ENCODE results near the gene KLK2.

DNA sequence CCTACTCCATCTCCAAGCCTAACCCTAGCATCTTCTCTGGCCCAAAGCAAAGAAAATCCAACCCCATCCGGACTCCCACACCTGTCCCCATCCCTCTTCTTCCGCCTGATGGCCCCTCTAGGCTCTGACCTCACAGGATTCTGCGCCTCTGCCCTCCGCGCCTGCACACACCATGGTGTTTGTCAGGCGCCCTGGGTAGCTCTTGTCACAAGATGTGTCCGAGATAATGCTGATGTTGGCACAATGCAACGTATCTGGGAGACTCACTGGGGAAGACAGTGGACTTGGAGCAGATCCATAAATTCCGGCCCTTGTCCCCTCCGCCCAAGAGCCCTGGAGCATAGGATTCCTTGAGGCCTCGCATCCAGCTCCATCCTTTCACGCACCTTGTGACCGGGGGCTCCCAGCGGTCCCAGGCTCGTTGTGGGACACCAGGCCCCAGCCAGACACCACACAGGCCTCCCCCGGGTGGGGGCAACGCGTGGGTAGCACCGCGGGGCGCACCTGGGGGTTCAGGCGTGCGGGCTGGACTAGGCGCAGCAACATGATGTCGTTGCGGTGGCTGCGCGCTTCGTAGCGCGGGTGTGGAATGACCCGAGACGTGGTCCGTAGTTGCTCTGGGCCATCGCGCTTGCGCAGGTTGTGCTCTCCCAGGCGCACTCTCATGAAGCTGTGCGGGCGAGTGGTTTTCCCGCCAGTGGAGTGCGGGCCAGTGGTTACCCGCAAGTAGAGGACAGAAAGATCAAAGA lies 46.6 kb upstream of the KLK2 start:
- TF ChIP-seq, protein P1, sequence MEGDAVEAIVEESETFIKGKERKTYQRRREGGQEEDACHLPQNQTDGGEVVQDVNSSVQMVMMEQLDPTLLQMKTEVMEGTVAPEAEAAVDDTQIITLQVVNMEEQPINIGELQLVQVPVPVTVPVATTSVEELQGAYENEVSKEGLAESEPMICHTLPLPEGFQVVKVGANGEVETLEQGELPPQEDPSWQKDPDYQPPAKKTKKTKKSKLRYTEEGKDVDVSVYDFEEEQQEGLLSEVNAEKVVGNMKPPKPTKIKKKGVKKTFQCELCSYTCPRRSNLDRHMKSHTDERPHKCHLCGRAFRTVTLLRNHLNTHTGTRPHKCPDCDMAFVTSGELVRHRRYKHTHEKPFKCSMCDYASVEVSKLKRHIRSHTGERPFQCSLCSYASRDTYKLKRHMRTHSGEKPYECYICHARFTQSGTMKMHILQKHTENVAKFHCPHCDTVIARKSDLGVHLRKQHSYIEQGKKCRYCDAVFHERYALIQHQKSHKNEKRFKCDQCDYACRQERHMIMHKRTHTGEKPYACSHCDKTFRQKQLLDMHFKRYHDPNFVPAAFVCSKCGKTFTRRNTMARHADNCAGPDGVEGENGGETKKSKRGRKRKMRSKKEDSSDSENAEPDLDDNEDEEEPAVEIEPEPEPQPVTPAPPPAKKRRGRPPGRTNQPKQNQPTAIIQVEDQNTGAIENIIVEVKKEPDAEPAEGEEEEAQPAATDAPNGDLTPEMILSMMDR (IDR thresholded peaks at IDR 0.05): no peak
- TF ChIP-seq POLR2A (IDR thresholded peaks at IDR 0.05): no peak
- no peak for TF ChIP-seq EP300 (IDR thresholded peaks at IDR 0.05)
